NCI-H2029 (cell line): ENCODE measurements around the gene OARD1.

Experiments used
- DNase-seq: peaks from one replicate; lab custom pipeline; 2025; lab: John Stamatoyannopoulos, UW

Gene OARD1, protein sequence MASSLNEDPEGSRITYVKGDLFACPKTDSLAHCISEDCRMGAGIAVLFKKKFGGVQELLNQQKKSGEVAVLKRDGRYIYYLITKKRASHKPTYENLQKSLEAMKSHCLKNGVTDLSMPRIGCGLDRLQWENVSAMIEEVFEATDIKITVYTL

DNA sequence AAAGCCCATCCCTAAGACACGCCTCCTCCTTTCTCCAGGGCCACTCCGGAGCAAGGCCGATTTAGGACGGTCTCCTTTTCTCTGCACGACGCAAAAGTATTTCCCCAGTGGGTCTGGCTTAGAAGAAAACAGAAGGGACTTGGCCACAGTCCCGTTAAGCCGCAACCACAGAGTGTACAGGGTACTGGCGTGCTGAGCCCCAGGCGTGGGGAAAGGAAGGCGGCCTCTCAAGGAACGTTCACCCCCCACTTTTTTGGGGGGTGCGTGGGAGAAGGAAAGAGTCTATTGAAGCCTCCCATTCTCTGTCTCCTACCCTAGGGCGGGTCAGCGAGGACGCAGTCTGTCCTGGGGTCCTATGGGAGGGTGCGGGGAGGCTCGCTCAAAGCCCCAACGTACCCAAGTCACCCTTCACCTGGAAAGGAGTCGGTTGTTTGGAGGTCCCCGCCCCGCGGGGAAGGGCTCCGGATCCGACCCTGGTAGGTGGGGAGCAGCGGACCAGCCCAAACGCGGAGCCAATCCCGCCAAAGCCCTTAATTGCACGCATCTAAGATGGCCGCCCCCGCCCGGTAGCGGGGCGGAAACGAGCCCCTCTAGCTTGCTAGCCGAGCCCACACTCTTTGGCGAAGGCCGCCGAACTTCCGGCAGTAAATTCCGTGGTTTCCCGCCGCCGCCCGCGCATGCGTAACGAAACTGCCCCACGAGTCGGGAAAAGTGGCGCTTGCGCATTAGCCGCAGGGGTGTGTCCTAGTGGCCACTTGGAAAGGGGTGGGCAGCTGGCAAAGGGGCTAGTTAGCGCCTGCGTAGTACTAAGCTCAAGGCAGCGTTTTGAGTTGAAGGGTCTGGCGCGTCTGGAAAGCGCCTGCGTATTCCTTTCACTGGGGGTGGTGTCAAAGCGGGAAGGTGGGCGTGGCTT lies at the start of gene OARD1:
Gene OARD1, minus strand, starts transcription at position 434 of the 913 bp plus-strand sequence. CDS start 722 bp downstream, outside the sequence.
- DNase-seq: peak; percentile 100

DNA sequence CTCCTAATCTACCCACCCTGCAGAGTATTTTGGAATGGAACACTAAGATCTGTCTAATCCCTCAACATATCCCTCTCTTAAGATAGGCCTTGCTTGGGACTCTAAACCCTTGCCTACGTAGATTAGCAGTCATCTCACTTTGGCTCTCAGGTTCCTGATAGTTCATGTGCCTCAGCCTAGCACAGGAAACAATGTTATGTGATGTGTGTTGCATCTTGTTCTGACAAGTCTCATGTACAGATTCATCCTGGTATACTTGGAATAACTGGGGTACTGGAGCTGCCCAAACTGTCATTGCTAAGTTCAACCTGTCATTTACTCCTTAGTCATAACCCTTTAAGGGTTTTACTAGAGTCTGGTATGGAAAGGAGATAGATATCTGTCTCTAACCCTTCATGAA lies 47.9 kb upstream of the OARD1 start:
- no peak for DNase-seq

DNA sequence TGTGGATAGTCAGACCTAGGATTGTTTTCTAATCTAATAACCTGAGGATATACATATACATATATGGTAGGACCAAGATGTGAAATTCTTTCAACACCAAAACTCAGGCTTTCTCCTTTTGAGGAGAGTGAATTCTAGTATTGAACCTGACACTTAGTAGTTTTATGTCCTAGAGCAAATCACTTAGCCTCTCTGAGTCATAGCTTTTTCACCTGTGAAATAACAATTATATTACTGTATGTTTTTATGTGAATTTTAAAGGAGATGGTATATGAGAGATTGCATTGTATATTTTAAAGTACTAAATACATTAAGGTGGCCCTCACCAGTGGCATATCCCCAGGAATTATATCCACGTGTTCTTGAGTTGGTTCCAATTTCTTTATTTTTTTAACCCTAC lies 47.4 kb upstream of the OARD1 start:
- DNase-seq: no peak

DNA sequence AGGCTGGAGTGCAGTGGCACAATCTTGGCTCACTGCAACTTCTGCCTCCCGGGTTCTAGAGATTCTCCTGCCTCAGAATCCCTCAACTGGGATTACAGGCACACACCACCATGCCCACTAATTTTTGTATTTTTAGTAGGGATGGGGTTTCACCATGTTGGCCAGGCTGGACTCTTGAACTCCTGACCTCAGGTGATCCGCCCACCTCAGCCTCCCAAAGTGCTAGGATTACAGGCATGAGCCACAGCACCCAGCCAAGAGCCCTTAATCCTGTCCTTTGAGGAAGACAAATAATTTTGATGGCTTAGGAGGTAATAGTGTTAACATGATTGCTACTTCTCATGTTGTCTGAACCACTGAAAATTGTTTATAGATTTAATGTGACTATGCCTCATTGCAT lies 42.9 kb upstream of the OARD1 start:
- peak; percentile 22 for DNase-seq

DNA sequence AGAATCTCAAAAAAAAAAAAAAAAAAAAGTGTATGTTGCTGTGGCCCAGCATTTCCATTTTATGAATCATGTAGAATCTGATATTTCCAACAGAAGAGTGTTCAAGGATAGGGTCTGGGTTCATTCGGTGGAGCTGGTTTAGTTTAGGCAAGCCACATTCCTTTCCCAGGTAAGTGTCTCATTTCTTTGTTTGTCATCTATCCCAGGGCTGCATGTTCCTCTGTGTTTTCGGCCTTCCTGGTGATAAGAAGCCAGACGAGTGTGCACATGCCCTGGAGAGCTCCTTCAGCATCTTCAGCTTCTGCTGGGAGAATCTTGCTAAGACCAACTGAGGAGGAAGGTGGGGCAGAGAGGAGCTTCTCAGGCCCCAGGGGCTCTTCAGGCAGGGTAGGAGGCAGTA lies 38.9 kb upstream of the OARD1 start:
- no peak for DNase-seq

DNA sequence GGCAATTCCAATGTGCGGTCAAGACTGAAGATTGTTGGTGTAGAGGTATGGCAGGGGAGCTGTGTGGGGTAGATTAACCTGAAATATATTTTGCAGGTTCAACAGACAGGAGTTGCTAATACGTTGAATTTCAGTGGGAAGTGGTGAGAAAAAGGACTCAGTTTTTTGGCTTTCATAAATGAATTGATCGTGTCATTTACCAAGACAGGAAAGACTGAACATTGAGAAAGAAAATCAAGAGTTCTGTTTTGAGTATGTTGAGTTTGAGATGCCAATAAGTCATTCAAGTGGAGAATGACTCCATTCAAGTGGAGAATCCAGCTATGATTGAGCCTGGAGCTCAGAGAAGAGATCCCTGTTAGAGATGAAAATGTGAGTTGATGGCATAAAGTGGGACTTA lies 31.7 kb upstream of the OARD1 start:
- DNase-seq: no peak

DNA sequence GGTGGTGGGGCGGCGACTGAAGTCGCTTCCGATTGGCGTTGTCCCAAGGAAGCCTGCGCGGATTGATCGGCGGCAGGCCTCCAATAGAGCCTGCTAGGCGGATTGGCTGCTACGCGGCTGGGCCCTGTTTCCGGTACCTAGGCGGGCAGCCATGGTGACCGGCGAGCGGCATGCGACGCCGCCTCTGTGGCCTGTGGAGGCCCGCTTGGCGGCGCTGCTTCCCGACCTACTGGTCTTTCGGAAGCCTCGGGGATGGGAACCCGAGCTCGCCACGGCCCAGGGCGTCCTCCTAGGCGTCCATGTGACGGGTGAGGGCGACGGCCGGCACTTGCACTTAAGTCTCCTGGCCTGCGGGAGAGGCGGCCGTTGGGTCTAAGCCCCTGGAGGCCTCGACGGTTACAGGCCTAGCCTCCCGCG lies 28.7 kb upstream of the OARD1 start:
- DNase-seq: no peak

DNA sequence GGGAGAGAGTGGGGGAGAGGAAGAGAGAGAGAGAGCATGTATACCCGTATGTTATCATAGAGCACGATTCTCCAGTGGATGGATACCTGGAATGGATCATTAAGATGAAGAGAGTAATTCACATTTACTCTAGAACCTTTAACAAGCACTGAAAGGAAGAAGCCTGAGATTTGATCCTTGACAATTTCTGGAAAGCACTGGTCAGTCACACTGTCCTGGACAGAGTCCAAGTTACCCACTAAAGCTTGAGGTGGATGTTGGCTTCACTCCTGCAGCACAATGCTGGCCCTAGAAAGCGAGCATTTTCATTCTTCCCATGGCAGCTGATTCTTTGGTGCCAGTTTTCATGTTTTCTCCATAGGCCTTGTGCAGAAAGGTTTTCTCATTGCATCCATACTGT lies 26.2 kb upstream of the OARD1 start:
- DNase-seq: no peak

DNA sequence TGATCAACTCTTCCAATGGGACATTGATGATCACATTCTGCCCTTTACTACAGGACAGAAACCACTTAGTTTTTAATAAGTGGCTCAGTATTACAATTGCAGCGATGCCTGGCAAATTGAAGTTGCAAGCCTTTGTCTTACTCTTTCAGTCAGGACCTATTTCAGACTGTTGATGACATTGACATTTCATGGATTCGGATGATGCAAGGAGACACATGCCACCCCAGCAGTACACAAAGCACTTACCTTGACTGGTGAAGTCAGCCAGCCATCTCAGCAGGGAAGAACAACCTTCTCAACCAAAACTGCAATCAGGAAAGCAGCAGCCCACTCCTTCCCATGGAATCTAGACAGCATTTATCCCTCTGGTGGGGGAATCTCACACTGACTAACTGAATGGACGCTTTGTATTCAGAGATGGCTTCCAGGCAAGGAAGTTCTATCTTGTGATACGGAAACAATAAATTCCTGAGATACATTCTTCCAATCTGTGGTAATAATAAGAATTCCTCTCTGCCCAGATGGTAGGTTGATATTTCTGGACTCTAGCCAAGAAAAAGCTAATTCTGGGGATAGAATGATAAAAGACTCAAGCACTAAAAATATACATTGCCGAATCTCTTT lies 25.4 kb upstream of the OARD1 start:
- DNase-seq: no peak

DNA sequence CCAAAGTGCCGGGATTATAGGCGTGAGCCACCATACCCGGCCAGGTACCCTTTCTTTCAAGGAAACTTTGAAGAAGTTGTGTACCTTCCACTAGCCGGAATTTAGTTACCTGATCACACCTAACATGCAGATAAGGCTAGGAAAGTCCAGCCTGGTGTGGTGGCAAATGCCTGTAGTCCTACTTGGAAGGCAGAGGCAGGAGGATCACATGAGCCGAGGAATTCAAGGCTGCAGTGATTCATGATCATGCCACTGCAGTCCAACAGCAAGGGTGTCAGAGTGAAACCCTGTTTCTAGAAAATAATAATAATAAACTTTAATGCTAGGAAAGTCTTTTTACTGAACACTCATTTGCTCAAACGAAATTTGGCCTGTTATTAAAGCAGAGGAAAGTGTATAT lies 21.6 kb upstream of the OARD1 start:
- no peak for DNase-seq

DNA sequence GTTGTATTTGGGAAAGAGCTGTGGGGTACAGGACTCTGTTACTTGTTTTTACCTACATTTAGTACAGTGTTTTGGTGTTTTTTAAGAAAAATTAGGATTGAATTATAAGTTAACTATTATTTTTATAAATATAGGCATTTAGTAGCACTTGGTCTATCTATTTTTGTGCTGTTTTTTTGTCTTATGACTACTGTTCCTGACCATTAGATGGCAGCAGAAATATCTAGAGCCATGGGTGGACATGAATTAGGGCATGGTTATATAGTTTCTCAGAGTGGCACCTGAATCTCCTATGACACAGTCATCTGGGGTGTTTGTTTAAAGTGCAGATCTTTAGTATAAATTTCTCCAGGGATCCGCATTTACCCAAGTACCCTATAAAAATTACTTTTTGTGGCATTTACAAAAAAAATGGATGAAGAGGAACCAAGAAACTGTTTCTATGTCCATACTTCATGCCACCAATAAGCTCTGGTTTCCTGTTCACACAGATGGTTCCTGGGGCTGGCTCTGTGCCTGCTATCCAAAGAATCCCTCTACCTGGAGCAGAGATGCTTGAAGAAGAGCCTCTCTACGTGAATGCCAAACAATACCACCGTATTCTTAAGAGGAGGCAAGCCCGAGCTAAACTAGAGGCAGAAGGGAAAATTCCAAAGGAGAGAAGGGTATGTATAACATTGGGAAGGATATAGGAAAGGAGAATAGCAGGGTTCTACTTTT lies 20.4 kb upstream of the OARD1 start:
- DNase-seq: peak; percentile 28

DNA sequence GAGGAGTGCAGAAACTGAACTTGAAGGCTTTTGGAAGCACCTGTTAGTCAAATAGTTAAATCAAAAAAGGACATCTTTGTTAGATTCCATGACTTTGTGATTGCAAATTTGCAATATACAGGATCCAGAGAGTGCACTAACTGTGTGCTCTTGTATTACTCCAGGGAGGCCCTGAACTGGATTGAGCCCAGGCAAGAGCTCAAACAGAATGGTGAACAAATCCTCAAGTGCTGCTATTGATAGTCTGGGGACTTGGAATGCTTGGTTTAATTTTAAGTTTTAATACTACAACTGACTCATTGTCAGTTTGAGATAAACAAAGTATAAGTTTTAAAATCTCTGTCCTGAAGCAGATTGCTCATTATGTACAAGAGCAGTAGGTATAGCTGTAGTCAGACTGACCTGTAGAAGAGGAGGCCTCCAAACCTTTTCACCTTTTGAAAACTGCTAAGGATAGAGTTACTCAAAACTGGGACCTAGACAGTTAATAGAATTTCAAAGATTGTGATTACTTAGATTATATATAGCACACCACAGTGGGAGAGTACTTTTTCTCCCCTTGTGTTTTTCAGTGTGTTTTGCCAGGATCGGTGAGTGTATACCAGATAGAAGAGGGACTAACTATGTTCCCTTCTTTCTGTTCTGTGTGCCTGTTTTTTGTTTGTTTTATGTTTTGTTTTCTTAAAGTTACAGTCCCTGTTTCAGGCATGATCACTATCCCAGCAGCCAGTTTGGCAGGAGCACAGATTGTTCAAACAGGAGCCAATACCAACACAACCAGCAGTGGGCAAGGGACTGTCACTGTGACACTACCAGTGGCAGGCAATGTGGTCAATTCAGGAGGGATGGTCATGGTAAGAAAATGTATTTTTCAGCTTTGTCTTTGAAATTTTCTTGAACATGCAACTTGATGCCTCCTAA lies 18.9 kb upstream of the OARD1 start:
- no peak for DNase-seq

DNA sequence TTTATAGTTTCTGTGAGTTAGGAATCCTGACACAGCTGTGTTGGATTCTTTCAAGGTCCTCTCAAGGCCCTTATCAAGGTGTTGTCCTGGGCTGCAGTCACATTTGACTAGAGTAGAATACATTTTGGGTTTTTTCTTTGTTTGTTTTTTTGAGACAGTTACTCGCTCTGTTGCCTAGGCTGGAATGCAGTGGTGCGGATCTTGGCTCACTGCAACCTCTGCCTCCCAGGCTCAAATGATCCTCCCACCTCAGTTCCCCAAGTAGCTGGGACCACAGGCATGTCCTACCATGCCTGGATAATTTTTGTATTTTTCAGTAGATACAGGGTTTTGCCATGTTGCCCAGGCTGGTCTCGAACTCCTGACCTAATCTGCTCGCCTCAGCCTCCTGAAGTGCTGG lies 16.3 kb upstream of the OARD1 start:
- no peak for DNase-seq

DNA sequence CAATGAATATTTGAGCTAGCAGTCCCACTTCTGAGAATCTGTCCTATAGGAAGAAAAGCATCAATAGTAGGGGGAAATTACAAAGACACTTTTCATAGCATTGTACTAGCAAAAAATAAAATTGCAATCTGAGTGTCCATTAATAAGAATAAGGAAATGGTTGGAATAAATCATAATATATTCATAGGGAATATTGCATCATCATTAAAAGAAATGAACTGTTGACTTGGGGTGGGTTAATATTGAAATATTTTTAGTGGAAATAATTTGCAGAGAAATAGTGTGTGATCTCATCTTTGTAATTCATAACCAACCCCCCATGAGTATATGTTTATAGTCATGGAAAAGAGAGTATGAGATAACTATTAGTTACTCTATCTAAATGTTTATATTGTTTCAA lies 13.0 kb upstream of the OARD1 start:
- DNase-seq: no peak

DNA sequence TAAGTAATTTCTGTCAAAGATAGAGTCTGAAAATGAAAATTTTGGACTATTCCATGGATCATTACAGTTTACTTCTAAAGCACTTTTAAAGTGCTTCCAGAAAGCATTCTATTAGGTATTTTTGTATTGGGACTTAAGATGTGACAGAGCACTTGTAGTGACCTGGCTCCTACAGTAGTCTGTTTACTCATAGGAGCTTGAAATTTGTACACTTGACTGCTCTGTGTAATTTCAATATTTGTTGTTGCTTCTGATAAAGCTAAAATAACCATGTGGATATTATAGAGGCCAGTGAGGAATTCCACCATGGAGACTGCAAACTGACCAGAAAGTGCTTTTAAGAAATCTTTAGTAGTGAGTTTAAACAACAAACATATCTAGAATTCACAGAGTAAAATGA lies 10.9 kb upstream of the OARD1 start:
- no peak for DNase-seq

DNA sequence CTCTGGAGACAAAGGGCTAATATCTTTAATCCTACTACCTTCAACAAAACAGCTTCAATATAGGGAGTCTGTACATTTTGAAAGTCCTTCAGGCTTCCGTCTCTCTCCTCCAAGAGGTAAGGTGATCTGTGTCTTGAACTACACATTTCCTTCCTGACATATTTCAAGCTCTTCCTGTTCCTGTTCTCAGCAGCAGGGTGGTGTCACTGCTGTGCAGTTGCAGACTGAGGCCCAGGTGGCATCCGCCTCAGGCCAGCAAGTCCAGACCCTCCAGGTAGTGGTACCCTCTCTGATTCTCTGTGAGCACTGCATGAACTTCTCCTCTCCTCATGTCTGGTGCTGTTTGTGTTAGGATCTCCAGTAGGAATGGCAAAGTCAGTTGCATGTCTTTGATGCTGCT lies 8.5 kb upstream of the OARD1 start:
- DNase-seq: no peak

DNA sequence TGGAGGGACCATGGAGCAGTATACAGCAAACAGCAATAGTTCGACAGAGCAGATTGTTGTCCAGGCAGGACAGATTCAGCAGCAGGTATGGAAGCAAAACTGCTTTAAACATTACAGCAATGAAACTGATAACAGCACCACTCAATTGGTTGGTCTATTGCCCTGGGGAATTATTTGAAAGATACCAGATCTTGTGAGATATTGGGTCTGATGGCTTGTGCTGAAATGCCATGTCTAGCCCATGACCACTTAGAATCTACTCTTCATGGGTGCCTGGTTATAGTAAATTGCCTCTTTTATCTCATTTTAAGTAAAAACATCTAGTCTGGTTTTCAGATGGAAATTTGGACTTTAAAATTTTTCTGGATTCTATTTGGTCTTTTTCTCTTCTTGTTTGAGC lies 6.9 kb upstream of the OARD1 start:
- DNase-seq: no peak

DNA sequence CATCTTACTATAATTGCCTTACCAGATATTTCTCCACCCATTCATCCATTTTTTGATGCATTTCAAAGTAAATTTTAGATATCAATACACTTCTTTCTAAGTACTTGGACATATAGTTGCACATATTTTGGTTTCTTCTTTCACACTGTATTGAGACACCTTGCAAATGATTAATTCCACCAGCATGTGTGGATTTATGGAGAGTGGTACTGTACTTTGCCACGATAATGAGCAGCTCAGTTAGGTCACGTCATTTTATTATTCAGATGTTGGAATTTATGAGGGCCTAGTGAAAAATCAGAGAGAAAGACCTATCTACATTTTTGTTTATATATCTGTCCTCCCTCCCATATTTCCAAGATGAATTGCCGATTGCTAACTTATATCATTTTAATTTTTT lies 5.9 kb upstream of the OARD1 start:
- DNase-seq: no peak

DNA sequence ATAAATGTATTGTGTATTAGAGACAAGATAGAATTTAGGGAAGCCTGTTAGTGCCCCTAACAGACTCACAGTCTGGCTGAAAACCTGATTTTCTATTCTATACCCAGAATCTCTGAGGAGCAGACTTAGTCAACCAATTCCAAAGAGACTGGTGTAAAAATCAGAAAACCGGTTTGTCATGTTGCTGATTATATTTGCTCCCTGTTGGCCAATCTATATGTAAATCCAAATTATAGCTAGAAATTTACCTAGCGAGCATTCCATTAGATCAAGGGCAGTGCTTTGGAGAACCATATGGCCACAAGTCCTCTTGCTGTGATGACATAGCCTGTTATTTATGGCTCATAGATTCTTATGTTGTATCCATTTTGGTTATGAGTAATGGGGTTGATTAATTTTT lies 5.4 kb upstream of the OARD1 start:
- DNase-seq: no peak

DNA sequence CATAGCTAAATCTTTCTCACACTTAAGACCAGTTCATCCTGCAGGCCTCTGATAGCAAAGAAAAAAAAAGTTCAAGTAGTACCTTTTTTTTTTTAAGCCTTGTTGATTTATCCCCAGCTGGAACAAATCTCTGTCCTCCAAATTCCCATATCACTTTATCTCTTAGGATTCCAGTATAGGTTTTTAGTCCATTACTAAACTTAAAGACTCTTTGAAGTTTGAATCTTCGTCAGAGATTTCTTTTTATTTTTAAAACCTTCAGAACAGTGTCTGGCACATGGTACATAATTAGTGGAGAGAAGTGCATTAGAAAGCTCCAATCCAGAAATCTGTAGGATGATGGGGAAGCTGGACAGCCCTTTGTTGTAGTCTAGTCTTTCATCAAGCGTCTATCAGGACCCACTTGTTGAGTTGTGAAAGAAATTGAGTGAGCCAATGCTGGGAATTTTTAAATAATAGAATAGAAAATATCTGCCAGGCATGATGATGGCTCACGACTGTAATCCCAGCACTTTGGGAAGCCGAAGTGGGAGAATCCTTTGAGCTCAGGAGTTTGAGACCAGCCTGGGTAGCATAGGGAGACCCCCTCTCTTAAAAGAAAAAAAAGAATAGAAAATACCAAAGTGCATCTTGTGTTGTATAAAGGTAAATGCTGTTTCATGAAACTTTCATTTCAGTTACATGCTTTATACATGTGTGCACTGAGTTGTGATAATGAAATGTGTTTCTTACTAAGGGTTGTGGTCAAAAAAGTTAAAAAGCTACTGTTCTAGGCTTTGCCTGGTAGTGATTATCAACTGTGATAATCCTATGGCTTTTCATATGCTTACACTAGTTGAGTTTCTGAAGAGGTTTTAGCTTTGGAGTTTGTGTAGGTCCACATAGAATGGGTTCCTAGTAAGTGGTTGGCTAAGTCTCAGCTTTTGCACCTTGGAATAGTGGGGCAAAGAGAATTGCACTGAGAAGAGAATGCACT lies 3.8 kb upstream of the OARD1 start:
- no peak for DNase-seq
